HG03196 (cell line): ENCODE results near the gene ITPRIPL1.

ENCODE experiments used
- ATAC-seq: cut with Tn5 transposase; IDR thresholded peaks from one replicate; pipeline ENCODE4 v1.9.1; 2021; ENCODE audit not compliant: unreplicated experiment

Gene ITPRIPL1

DNA sequence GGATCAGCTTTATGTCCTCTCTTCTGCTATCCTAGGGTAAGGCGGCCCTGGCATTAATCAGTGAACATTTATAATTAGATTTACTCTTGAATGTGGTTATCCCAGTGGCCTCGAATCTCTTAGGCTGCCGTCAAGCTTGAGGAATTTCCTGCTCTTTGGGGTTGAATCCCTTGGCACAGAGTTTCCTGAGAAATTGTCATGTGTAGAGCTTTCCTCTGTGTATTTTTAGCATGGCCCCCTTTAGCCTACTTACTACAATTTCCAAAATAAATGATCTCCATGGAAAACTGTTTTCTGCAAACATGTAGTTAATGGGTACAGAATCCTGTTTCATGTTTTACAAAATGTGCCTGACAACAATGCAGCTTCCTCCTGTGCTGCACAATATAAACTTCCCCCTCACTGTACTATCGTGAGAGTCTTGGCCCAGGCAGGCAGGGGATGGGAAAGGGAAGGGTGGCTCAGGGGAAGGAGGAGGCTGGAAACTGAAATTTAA lies 28.5 kb downstream of the ITPRIPL1 start:
- ATAC-seq: no peak

DNA sequence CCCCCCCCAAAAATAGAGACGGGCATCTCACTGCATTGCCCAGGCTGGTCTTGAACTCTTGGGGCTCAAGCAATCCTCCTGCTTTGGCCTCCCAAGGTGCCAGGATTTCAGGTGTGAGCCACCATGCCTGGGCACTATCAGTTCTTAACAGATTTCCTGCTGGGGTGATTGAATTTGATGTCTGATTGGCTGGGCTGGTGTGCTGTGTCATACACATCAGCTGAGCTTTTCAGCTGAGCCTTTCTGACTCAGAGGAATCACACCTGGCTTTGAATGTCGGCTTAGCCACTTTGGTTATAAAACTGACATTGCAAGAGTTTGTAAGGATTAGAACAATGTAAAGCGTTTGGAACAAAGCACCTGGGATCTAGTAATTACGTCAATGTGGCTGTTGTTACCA lies 29.4 kb downstream of the ITPRIPL1 start:
- ATAC-seq: no peak

DNA sequence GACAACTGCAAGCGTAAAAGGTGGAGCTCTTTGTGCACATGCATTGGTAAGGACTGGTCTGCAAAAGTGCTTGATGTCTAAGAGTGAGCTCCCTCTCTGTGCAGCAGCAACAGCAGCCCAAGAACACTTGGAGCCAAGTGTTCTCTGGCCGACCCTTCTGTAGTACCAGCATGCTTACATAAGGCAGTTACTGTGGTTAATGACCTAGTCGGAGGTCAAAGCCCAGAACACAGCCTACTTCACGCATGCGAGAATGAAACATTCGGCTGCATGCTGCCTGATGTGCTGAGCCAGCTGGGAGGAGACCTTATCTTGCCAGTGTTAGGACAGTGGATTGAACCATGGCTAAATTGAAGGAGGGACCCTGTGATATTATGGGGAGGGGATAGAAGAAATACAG lies 31.8 kb downstream of the ITPRIPL1 start:
- ATAC-seq: no peak

DNA sequence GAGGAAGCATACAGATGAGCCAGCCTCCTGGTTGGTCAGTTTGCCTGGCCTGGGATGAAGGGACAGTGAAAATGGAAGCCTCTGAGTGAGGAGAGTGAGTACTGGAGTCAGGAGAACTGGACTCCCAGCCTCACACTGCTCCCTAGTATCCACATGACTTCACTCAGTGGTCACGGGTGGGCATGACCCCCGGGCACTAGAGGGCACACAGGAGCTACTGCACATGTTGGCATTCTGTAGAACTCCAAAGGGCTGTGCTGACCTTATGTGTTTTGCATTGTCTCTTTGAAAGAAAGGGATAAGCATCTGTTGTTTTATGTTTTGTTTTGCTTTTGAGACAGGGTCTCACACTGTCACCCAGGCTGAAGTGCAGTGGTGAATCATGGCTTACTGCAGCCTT lies 34.2 kb downstream of the ITPRIPL1 start:
- ATAC-seq: no peak

DNA sequence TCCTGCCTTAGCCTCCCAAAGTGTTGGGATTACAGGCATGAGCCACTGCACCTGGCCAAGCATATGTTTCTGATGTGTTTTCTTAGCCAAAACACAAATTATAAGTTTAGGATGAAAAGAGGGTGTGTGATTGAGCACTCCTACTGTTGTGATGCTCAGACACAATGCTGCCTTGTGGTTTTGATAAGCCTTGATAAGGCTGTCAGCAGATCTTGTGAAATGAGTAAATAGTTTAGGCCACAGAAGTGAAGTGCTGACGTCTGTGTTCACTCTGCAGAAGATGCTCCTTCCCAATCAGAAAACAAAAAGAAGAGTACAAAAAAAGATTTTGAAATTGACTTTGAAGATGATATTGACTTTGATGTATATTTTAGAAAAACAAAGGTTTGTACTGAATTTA lies 34.7 kb downstream of the ITPRIPL1 start:
- ATAC-seq: no peak

DNA sequence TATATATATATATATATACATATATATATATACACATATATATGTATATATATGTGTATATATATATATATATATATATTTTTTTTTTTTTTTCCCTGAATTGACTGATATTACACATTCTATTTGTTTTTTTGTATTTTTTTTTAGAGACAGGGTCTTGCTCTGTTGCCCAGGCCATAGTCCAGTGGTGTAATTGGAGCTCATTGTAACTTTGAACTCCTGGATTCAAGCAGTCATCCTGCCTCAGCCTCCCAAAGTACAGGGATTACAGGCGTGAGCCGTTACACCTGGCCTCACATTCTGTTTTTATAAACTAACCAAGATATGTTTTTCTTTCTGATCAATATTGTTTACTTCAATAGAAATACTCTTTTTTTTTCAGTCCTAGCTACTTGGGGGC lies 36.6 kb downstream of the ITPRIPL1 start:
- no peak for ATAC-seq

DNA sequence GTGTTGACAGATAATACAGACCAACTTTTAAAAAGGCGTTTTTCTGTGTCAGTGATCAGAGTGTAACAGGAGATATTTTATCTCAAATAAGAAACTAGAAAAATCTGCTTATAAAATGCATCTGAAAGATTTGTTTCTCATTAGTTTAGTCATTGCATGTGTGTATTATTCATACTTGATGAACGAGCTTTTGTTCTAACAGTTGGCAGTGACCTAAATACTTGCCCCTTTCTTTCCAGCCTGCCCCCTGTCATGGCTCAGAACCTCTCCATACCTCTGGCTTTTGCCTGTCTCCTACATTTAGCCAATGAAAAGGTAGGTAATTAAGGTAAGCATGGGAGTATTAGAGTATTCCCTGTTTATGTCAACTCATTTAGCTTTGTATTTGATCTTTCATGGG lies 44.1 kb downstream of the ITPRIPL1 start:
- no peak for ATAC-seq

DNA sequence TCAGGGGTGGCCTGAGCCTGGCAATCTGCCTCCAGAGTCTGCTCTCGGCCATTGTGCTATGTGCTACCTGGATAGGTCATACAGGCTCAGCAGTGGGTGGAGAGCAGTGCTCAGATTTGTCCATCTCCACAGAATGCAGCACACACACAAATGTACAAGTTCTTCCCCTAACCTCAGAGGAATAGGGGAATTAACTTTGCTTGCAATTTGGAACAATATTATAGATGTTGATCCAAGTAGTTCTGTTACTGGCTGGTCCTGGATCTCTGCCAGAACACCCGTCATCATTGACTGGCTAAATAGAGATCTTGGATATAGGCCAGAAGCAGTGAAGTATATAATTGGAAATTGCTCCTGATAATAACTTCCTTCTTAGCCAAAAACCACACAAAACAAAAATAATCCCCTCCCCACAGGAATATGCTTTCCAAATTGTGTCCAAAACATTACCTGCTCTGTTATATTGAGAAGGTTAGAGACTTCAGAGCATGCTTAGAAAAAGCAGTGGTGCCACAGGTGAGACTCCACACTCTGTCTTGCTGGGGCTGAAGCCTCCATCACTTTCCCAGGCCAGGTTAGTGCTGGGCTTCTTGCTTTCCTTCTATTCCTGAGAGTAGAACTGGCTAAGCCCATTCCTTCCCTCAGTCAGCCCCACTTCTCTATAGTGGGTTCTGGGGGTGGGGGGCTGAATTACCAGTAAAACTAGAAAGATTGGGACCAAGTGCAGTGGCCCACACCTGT lies 49.3 kb downstream of the ITPRIPL1 start:
- no peak for ATAC-seq
